Neural progenitor cell (in vitro differentiated cells): Measurements from ENCODE around the gene RSAD2.

Experiments
- CTCF ChIP-seq: fragments of 200-600 bp; sonication (generic); IDR thresholded peaks from 2 replicates; pipeline ENCODE4 v1.5.1; 2017; ENCODE audit warnings: antibody characterized with exemption, mild to moderate bottlenecking
- EZH2 ChIP-seq: fragments of 200-600 bp; sonication (generic); IDR thresholded peaks from 2 replicates; pipeline ENCODE4 v1.6.1; 2017; ENCODE audit warnings: antibody characterized with exemption, mild to moderate bottlenecking, moderate library complexity

GRCh38 chr2:6928452-6928851 lies 50.9 kb downstream of the RSAD2 start:
- TF ChIP-seq CTCF: no peak
- no peak for TF ChIP-seq EZH2
